NCI-H526 (cell line): ENCODE results near the gene EHMT1.
"Not testable (repeated sequence)": the region's sequence is repeated elsewhere in the genome, so short reads cannot be mapped to it uniquely, and the experiment has no call there.

Experiments
- DNase-seq, 2 experiments: peaks; one replicate each; lab custom pipeline; 2025; lab: John Stamatoyannopoulos, UW

EHMT1 gene

DNA sequence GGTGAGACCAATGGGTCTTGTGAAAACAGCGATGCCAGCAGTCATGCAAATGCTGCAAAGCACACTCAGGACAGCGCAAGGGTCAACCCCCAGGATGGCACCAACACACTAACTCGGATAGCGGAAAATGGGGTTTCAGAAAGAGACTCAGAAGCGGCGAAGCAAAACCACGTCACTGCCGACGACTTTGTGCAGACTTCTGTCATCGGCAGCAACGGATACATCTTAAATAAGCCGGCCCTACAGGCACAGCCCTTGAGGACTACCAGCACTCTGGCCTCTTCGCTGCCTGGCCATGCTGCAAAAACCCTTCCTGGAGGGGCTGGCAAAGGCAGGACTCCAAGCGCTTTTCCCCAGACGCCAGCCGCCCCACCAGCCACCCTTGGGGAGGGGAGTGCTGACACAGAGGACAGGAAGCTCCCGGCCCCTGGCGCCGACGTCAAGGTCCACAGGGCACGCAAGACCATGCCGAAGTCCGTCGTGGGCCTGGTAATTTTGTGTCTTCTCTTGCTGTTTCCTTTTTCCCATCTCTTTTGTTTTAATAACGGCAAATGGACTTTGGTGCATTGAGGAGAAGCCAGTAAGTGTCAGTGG is 98.0 kb downstream of the EHMT1 start:
- DNase-seq, result no peak

DNA sequence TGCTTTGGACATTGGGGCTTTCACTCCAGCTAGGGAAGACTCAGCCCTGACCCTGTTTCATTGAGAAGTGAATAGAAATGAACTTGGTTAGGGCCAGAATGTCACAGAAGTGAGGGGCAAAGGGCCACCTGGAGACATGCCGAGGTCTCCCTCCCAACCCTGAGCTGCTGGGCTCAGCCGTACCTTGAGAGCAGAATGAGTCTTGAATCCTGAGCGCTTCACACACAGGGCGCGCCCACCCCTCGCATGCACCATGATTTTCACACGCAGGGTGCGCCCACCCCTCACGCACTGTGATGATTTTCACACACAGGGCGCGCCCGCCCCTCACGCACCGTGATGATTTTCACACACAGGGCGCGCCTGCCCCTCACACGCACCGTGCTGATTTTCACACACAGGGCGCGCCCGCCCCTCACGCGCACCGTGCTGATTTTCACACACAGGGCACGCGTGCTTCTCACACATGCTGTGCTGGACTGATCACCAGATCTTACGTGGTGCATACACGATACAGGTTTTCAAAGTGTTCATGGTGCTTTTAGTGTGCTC is 99.0 kb downstream of the EHMT1 start:
- no peak for DNase-seq

- no peak for DNase-seq
These were observed 100.4 kb downstream of the EHMT1 start for GRCh38 chr9:137719194-137719593.

GRCh38 chr9:137720571-137721110 is 101.8 kb downstream of the EHMT1 start:
- DNase-seq, result no peak

DNA sequence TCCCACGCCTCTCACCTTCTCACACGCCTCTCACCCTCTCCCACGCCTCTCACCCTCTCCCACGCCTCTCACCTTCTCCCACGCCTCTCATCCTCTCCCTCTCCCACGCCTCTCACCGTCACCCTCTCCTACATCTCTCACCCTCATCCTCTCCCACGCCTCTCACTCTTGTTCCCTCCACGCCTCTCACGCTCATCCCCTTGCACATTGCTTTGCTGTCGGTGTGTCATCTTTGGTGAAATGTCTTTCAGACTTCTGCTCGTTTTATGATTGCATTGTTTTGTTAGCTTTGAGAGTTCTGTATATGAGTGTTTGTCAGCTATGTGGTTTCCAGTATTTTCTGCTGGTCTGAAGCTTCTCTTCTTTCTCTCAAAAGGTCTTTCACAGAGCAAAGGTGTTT is 102.7 kb downstream of the EHMT1 start:
- DNase-seq, result no peak

- no peak for DNase-seq
These were observed 103.1 kb downstream of the EHMT1 start for GRCh38 chr9:137721899-137722298.

DNA sequence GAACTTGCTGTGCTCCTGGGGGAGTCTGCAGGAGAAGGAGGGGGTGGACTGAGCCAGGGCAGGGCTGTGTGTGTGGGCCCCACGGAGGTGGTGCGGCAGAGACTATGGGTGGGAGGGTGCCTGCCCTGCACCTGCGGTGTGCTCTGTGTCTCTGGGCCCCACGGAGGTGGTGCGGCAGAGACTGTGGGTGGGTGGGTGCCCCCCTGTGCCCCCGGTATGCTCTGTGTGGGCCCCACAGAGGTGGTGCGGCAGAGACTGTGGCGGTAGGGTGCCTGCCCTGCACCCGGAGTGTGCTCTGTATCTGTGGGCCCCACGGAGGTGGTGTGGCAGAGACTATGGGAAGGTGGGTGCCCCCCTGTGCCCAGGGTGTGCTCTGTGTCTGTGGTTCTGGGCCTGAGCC is 103.7 kb downstream of the EHMT1 start:
- DNase-seq, result no peak

GRCh38 chr9:137723356-137723755 is 104.6 kb downstream of the EHMT1 start:
- not testable (repeated sequence) for DNase-seq

DNA sequence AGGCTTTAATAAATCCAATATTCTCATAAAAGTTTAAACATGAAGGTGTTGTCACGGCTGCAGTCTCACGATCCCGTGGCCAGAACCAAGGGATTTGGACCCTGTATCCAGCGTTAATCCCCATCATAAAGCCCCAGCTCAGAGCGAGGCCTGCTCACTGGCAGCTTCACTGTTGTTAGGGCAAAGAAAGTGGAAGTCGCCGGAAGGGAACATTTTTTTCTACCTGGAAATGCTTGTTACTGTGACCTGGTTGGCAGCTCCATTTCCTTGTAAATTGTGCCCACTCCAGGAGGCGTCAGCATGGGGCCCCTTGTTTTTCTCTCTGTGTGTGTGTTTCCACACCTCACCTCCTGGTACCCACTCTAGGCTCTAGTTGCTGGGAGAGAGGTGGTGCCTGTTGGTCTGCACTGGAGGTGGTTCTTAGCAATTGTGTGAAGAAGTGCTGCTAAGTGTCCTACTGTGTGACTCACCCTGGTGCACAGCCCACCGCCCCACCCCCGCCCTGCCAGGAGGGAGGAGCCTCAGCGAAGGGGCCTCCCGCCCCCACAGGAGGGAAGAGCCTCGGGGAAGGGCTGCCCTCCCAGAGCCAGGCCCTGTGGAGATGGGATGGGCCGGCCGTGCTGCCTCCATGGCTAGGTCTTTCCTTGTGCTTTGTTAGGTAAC is 105.1 kb downstream of the EHMT1 start:
- no peak for DNase-seq

DNA sequence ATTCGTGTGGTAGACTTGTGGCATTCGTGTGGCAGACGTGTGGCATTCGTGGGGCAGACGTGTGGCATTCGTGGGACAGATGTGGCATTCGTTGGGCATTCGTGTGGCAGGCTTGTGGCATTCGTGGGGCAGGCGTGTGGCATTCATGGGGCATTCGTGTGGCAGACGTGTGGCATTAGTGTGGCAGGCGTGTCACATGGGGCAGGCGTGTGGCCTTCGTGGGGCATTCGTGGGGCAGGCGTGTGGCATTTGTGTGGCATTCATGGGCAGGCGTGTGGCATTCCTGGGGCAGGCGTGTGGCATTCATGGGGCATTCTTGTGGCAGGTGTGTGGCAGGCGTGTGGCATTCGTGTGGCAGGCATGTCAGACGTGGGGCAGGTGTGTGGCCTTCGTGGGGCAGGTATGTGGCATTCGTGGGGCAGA is 106.0 kb downstream of the EHMT1 start:
- no peak for DNase-seq

- no peak for DNase-seq
These were observed 106.8 kb downstream of the EHMT1 start for GRCh38 chr9:137725598-137725997.

- not testable (repeated sequence) for DNase-seq
These were observed 107.5 kb downstream of the EHMT1 start for GRCh38 chr9:137726336-137726735.

DNA sequence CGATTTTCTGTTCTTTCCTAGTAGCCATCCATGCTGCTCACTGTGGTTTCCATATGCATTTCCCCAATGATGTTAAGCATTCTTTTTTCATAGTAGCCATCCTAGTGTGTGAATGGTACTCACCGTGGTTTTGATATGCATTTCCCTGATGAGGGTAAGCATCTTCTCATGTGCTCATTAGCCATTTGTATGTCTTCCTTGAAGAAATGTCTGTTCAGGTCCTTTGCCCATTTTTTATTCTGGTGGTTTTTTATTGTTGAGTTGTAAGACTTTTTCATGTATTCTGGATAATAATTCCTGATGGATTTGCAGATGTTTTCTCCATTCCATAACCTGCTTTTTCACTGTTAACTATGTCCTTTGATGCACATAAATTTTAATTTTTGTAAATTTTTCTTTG is 108.0 kb downstream of the EHMT1 start:
- DNase-seq, result no peak

DNA sequence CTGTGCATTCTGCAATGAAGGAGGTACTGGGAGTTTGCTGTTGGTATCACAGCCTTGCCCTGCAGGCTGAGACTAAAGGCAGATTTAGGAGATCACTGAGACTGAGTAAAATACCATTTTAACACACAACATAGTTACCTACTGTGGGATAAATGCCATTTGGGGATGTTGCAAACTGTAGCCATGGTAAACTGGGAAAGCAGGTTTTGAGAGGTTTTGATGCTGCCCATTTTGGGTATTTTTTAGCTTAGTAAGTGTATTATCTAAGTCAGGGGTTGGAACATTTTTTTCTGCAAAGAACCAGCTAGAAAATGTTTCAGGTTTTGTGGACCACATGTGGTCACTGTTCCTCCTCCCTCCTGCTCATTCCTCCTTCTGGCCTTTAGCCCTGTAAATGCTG is 108.9 kb downstream of the EHMT1 start:
- DNase-seq, result no peak

DNA sequence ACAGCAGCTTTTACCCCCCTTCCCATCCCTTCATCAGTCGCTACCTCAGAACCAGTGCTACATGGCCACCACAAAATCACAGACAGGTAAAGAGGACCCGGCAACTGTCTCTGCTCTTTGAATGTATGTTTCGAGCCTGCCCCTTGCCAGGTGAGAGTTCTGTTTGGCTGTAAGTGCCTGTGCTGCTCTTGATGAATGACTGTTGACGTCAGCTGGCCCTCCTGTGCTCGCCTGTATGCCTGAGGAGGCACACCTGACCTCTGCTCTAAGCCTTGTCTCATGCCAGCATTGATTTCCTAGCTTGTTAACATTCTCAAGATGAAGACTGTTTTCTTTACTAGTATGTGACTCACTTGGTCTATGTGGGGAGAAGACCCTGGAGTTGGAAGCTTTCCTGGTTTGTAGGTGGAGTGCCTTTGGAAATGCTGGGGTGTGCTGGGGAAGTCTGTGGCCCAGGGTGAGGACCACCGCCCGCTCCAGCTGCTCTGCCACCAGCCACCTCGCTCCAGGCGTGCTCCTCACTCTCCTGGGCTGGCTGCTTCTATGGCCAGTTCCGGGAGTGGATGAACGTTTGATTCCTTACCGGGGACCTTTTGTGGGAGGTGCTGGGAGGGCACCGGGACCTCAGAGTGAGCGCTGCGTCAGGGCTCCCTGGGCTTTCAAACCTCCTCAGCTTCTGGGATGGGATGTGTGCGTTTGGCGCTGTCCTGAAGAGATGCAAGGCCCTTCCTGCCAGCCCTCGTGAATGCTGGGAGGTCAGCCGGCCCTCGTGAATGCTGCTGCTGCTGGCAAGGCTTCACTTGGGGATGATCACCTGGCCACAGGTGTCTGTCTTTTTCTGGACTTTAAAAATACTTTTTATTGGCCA is 109.9 kb downstream of the EHMT1 start:
- DNase-seq, result no peak

GRCh38 chr9:137731216-137731946 is 112.6 kb downstream of the EHMT1 start:
- no peak for DNase-seq

DNA sequence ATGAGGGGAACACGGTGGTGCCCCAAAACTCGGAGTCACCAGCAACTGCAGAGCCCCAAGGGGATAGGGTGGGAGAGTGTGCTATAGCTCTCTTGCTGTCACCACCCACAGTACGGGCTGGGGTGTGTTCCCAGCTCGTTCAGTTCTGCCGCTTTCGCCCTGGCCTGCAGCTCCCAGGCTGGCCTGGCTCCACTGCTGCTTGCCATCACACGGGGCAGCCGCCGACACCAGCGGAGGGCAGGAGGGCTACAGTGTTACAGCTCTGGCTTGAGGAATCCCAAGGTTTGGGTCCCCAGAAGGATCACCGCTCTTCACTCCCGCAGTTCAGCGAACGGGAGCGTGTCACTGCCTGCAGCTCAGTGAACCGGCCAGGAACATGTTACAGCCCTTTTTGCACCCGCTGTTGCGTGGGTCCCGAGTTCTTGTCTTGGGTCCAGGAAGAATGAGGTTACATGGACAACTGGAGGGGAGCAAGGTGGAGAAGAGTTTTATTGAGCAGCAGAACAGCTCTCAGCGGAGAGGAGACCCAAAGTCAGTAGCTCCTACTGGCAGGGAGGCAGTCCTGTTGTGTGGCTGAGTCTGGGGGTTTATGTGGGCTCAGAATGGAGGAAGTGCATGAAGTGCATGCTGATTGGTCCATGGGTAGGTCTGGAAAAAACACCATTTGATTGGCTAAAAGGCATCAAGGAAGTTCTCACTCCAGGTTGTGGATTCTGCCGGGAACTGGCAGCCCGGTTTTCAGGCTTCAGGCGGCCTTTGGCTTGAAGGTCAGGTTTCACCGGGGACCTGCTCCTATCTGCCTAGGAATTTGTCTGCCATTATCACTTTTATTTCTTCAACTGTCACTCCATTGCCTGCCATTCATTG is 113.4 kb downstream of the EHMT1 start:
- DNase-seq, result no peak

DNA sequence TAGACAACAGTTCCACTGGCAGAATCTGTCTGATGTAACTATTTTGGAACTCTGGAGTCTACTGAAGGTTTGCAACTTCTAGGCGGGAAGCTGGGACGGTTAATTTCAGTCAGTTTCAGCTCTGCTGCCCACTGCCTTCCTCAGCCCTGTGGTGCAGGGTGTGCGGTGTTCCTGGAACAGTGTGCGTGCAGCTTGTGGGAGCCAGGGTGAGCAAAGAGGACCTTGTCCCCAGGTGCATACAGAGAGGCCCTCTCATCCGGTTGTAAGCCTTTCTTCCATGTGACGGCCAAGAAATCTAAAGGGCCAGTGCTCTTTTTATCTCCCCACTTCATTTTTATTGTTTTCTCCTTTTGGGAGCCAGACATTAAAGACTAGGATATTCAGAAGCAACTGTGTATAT is 114.6 kb downstream of the EHMT1 start:
- no peak for DNase-seq

GRCh38 chr9:137734181-137734580 is 115.4 kb downstream of the EHMT1 start:
- no peak for DNase-seq

GRCh38 chr9:137738182-137738696 is 119.4 kb downstream of the EHMT1 start:
- DNase-seq, result not testable (repeated sequence)

- DNase-seq, result no peak
These were observed 119.9 kb downstream of the EHMT1 start for GRCh38 chr9:137738703-137739102.
